B cell (primary cell): ENCODE results near the gene GNB1. TPM values are rescaled to one million over a fixed set of nuclear protein-coding genes. Genes with fewer than 3 reads are reported as not detected.

Experiments
- ATAC-seq: fragments of 200-7000 bp; cut with Tn5 transposase; one replicate; pipeline ENCODE4 v1.10.0; 2021; ENCODE audit warnings: low read depth, mild to moderate bottlenecking, moderate number of reproducible peaks, moderate library complexity
- CTCF ChIA-PET: fragments of 350-600 bp; sonication (Branson Sonifier 250); formaldehyde crosslinking; loops from one replicate; lab custom pipeline; 2021; ENCODE audit warnings: antibody characterized with exemption, inconsistent platforms; lab: Charles Lee
- POLR2A ChIA-PET: fragments of 350-600 bp; sonication (Branson Sonifier 250); formaldehyde crosslinking; loops from one replicate; lab custom pipeline; 2021; ENCODE audit warnings: antibody characterized with exemption; lab: Charles Lee
- DNase-seq: peaks from one replicate; pipeline ENCODE4 v3.0.0; 2013
- H2AFZ ChIP-seq: 2 replicates; pipeline ENCODE4 v1.6.1; 2012; ENCODE audit warnings: mild to moderate bottlenecking, low read depth, low read length; ENCODE audit not compliant: insufficient read depth, poor library complexity, severe bottlenecking
- H3K27ac ChIP-seq, 2 donors: 1 replicate in 1 of 2; 2 replicates in 1 of 2; pipeline ENCODE4 v1.5.1; 2012 to 2013; ENCODE audit warnings: low read length in 2 of 2, mild to moderate bottlenecking in 2 of 2, moderate library complexity in 1 of 2
- H3K27me3 ChIP-seq, 4 experiments: fragments of 200-600 bp in 1 of 4; sonication (generic) in 1 of 4; replicated peaks in 1 of 4; 1 replicate in 2 of 4; 2 replicates in 2 of 4; pipeline versions ENCODE4 v1.6.1 to v1.7.0; 2013 to 2016; ENCODE audit warnings: low read length in 3 of 4, mild to moderate bottlenecking in 2 of 4, mixed read lengths in 1 of 4, moderate library complexity in 1 of 4; ENCODE audit not compliant: insufficient read depth in 4 of 4, control insufficient read depth in 3 of 4; ENCODE audit errors: control extremely low read depth in 1 of 4
- H3K36me3 ChIP-seq, 2 experiments: replicated peaks in 1 of 2; 1 replicate in 1 of 2; 2 replicates in 1 of 2; pipeline versions ENCODE4 v1.6.1 to v1.7.1; 2013; ENCODE audit warnings: low read length in 1 of 2; ENCODE audit not compliant: insufficient read depth in 2 of 2, control insufficient read depth in 1 of 2; ENCODE audit errors: control extremely low read depth in 1 of 2, extremely low read depth in 1 of 2
- H3K4me1 ChIP-seq, 2 donors: fragments of 200-600 bp in 1 of 2; sonication (generic) in 1 of 2; 1 replicate in 1 of 2; 2 replicates in 1 of 2; pipeline versions ENCODE4 v1.5.1 to v1.6.1; 2013 to 2017; ENCODE audit warnings: low read length in 2 of 2; ENCODE audit not compliant: control insufficient read depth in 2 of 2, insufficient read depth in 2 of 2
- H3K4me2 ChIP-seq: replicated peaks from 2 replicates; pipeline ENCODE3; 2012; ENCODE audit warnings: mild to moderate bottlenecking, low read depth, low read length; ENCODE audit not compliant: poor library complexity, severe bottlenecking
- H3K4me3 ChIP-seq, 5 experiments: fragments of 200-600 bp in 1 of 5; sonication (generic) in 1 of 5; 1 replicate in 3 of 5; 2 replicates in 2 of 5; pipeline versions ENCODE4 v1.5.1 to v1.7.0; 2011 to 2016; ENCODE audit warnings: low read length in 4 of 5, mild to moderate bottlenecking in 4 of 5, low read depth in 2 of 5, control low read depth in 1 of 5, moderate library complexity in 1 of 5; ENCODE audit not compliant: insufficient read depth in 1 of 5; ENCODE audit errors: control extremely low read depth in 1 of 5, extremely low read depth in 1 of 5
- H3K79me2 ChIP-seq: fragments of 200-600 bp; sonication (generic); one replicate; pipeline ENCODE4 v1.6.0; 2016; ENCODE audit warnings: low read length; ENCODE audit not compliant: control insufficient read depth, insufficient read depth
- H3K9ac ChIP-seq: fragments of 200-600 bp; sonication (generic); 2 replicates; pipeline ENCODE4 v1.6.1; 2017; ENCODE audit warnings: mild to moderate bottlenecking, low read length, moderate library complexity
- H3K9me3 ChIP-seq, 3 donors: one replicate each; pipeline versions ENCODE4 v1.6.1 to v1.7.1; 2013; ENCODE audit warnings: low read length in 2 of 3; ENCODE audit not compliant: control insufficient read depth in 2 of 3, insufficient read depth in 1 of 3; ENCODE audit errors: control extremely low read depth in 1 of 3
- H4K20me1 ChIP-seq: 2 replicates; pipeline ENCODE4 v1.6.0; 2012; ENCODE audit warnings: mild to moderate bottlenecking, low read length; ENCODE audit not compliant: insufficient read depth, control insufficient read depth, poor library complexity, severe bottlenecking
- H3K27ac Mint-ChIP-seq: one replicate; pipeline ENCODE4 v1.8.0; 2021; ENCODE audit warnings: mixed read lengths
- H3K27me3 Mint-ChIP-seq: one replicate; pipeline ENCODE4 v1.8.0; 2021; ENCODE audit warnings: mixed read lengths
- H3K4me1 Mint-ChIP-seq: one replicate; pipeline ENCODE4 v1.8.0; 2021; ENCODE audit warnings: mixed read lengths
- H3K4me3 Mint-ChIP-seq: one replicate; pipeline ENCODE4 v1.8.0; 2021; ENCODE audit warnings: mixed read lengths
- H3K9me3 Mint-ChIP-seq: one replicate; pipeline ENCODE4 v1.8.0; 2022; ENCODE audit warnings: mixed read lengths; ENCODE audit not compliant: insufficient read depth
- CTCF ChIP-seq: fragments of 200-600 bp; IDR thresholded peaks from one replicate; pipeline ENCODE4 v1.8.0; 2022; ENCODE audit warnings: antibody characterized with exemption, mild to moderate bottlenecking
- EZH2 ChIP-seq: IDR thresholded peaks from 2 replicates; pipeline ENCODE4 v1.6.1; 2012; ENCODE audit warnings: borderline replicate concordance, low read depth, mild to moderate bottlenecking, moderate library complexity, low read length; ENCODE audit not compliant: insufficient read depth, poor library complexity, severe bottlenecking
- WGBS: methylation state at CpG from one replicate; pipeline ENCODE4 v1.1.5; 2013; ENCODE audit warnings: missing lambda C conversion rate; ENCODE audit not compliant: insufficient coverage; 5-methylcytosine and 5-hydroxymethylcytosine counted together
- intact Hi-C: fragments of 100-400 bp; cut with micrococcal nuclease; formaldehyde crosslinking; loops from one replicate; pipeline ENCODE4 v1.10.0; 2022
- polyA plus RNA-seq: library from polyadenylated mRNA; depleted of rRNA; stranded (reverse); fragments of >200 nt; gene quantifications from 2 replicates; pipeline ENCODE4 v1.2.3, GENCODE V29; 2012
- total RNA-seq, 2 donors: library from RNA; stranded (reverse); fragments of 120-200 nt in 1 of 2; gene quantifications; 1 replicate in 1 of 2; 2 replicates in 1 of 2; pipeline versions ENCODE4 v1.2.3 to v1.2.4, GENCODE V29; 2013 to 2022

Gene GNB1
- total and polyA plus RNA-seq, 2 donors (not counting 1 experiment from before 2014, with no cell fraction given), result 249 to 269 TPM

- no peak overlapping the region for H3K9ac ChIP-seq
- peaks cover 0 to 4% (median 0%) of the 10 kb centered on the region in 3 donors for H3K9me3 ChIP-seq
- no peaks in the 10 kb centered on the region for H3K79me2 ChIP-seq
- ChIA-PET CTCF (no interaction called here), POLR2A (no interaction called here)
- no peak overlapping the region for H3K4me3 ChIP-seq
- H3K36me3 ChIP-seq, result no peaks in the 10 kb centered on the region
- ATAC-seq (no peak), DNase-seq (peak; percentile 8)
- H3K27me3 Mint-ChIP-seq, result peaks cover 7% of the 10 kb centered on the region
- 85% methylated on average over 25 of the region's 25 CpGs for WGBS
- intact Hi-C loops, result no loop called here
- H4K20me1 ChIP-seq, result no peaks in the 10 kb centered on the region
- H3K4me1 Mint-ChIP-seq, result no peaks in the 10 kb centered on the region
- no peak overlapping the region for H3K27ac Mint-ChIP-seq
- H3K27me3 ChIP-seq, result peaks cover 0 to 2% (median 0%) of the 10 kb centered on the region in 4 experiments
- no peak overlapping the region for H3K27ac ChIP-seq
- H3K4me2 ChIP-seq, result no peak overlapping the region
- H2AFZ ChIP-seq, result no peak overlapping the region
- H3K4me1 ChIP-seq, result no peaks in the 10 kb centered on the region
- TF ChIP-seq CTCF (no peak), EZH2 (no peak)
- H3K9me3 Mint-ChIP-seq, result no peaks in the 10 kb centered on the region
- H3K4me3 Mint-ChIP-seq, result no peak overlapping the region
Observed at GRCh38 chr1:1927751-1928150, 36.9 kb upstream of the GNB1 start.

- DNase-seq, result peak; percentile 10
- 85% methylated on average over 21 of the region's 21 CpGs for WGBS
- H3K27ac ChIP-seq, result no peak overlapping the region
- ChIA-PET CTCF (no interaction called here), POLR2A (no interaction called here)
- peaks cover 7% of the 10 kb centered on the region for H3K27me3 Mint-ChIP-seq
- no peaks in the 10 kb centered on the region for H3K4me1 ChIP-seq
- H3K9me3 Mint-ChIP-seq, result no peaks in the 10 kb centered on the region
- ATAC-seq, result no peak
- peaks cover 0 to 4% (median 0%) of the 10 kb centered on the region in 3 donors for H3K9me3 ChIP-seq
- intact Hi-C loops, result no loop called here
- no peak overlapping the region for H3K9ac ChIP-seq
- H2AFZ ChIP-seq, result no peak overlapping the region
- no peaks in the 10 kb centered on the region for H4K20me1 ChIP-seq
- H3K4me3 ChIP-seq, result no peak overlapping the region
- no peak overlapping the region for H3K27ac Mint-ChIP-seq
- H3K27me3 ChIP-seq, result peaks cover 0 to 6% (median 0%) of the 10 kb centered on the region in 4 experiments
- H3K36me3 ChIP-seq, result no peaks in the 10 kb centered on the region
- H3K4me1 Mint-ChIP-seq, result no peaks in the 10 kb centered on the region
- no peak overlapping the region for H3K4me2 ChIP-seq
- no peak overlapping the region for H3K4me3 Mint-ChIP-seq
- H3K79me2 ChIP-seq, result no peaks in the 10 kb centered on the region
- no peak for TF ChIP-seq EZH2
Observed at GRCh38 chr1:1926886-1927660, 36.2 kb upstream of the GNB1 start.
